Measurements from ENCODE around the gene USP2. TPM values are rescaled to one million over a fixed set of nuclear protein-coding genes. Genes with fewer than 3 reads are reported as not detected.

Gene USP2
- total and polyA plus RNA-seq, 2 of the 8 experiments (the other 6 are each of a cell fraction or from before 2014, with no cell fraction given): 2.2 to 6.9 TPM

- Histone ChIP-seq H3K79me1 (ENCODE audit: low read depth, low read length) (no peaks in the 10 kb centered on the region), H2BK120ac (replicated peaks; ENCODE audit: low read depth, low read length) (peak overlapping the region; percentile 24), H3K14ac (ENCODE audit: insufficient read length) (no peak overlapping the region), H2BK15ac (ENCODE audit: low read length) (peak overlapping the region; percentile 72; the same call in 1 of the 2 replicates), H2AK5ac (ENCODE audit: low read depth, low read length) (no peak overlapping the region; the same call in 1 of the 2 replicates), H3K23me2 (ENCODE audit: low read depth, low read length) (peaks cover 22% of the 10 kb centered on the region; the same call in 1 of the 2 replicates), H4K5ac (ENCODE audit: insufficient read length, low read depth, low read length) (peak overlapping the region; percentile 59), H3K4ac (replicated peaks; ENCODE audit: insufficient read length, low read depth, low read length) (peak overlapping the region; percentile 62), H3K18ac (ENCODE audit: extremely low read depth, low read length) (peak overlapping the region; percentile 85), H2BK12ac (ENCODE audit: low read depth, low read length) (peak overlapping the region; percentile 80; the same call in 1 of the 2 replicates), H3K36me3 (ENCODE audit: control insufficient read depth in 2 of 4, insufficient read depth in 4 of 4, low read length in 3 of 4) (no peaks in the 10 kb centered on the region), H3K56ac (replicated peaks; ENCODE audit: insufficient read length, low read depth, low read length) (peak overlapping the region; percentile 64), H4K20me1 (replicated peaks in 1 of 2; ENCODE audit: control insufficient read depth in 1 of 2, insufficient read depth in 2 of 2, low read length in 2 of 2) (peaks cover 1% of the 10 kb centered on the region in 2 experiments), H3K9me3 (ENCODE audit: insufficient read depth in 2 of 2, low read depth in 1 of 2, low read length in 1 of 2) (no peaks in the 10 kb centered on the region), H3K4me3 (ENCODE audit: extremely low read depth in 1 of 4, insufficient read depth in 2 of 4, low read depth in 3 of 4, low read length in 4 of 4) (peak overlapping the region; percentile 39 to 68 (median 54)), H2BK20ac (ENCODE audit: low read length) (0 out of 2 replicates have a peak overlapping the region, but pooled peaks have one; percentile 61), H3K79me2 (ENCODE audit: control insufficient read depth in 1 of 2, insufficient read depth in 2 of 2, low read length in 2 of 2) (no peaks in the 10 kb centered on the region), H3K9ac (replicated peaks in 1 of 4; ENCODE audit: extremely low read depth in 1 of 4, low read depth in 3 of 4, low read length in 3 of 4) (peak overlapping the region in 2 of 4 experiments; percentile 45; a peak in 5 of 7 replicates), H3K4me1 (replicated peaks in 1 of 4; ENCODE audit: control insufficient read depth in 3 of 4, insufficient read depth in 4 of 4, low read length in 3 of 4) (peaks cover 11 to 42% (median 37%) of the 10 kb centered on the region in 4 experiments), H4K91ac (replicated peaks; ENCODE audit: insufficient read length, low read length) (peak overlapping the region; percentile 86), H3K27me3 (replicated peaks in 1 of 4; ENCODE audit: control insufficient read depth in 3 of 4, extremely low read depth in 1 of 4, insufficient read depth in 3 of 4, low read length in 3 of 4) (peaks cover 1 to 28% (median 20%) of the 10 kb centered on the region in 4 experiments), H3K23ac (ENCODE audit: insufficient read length) (no peak overlapping the region), H3K27ac (ENCODE audit: low read depth, low read length) (peak overlapping the region; percentile 20; the same call in 1 of the 2 replicates), H2BK5ac (ENCODE audit: low read depth, low read length) (peak overlapping the region; percentile 91; the same call in 1 of the 2 replicates), H4K8ac (ENCODE audit: extremely low read depth, insufficient read depth, low read length) (peak overlapping the region; percentile 81; the same call in 1 of the 2 replicates), H2AFZ (ENCODE audit: low read length) (peak overlapping the region; percentile 60; the same call in 1 of the 2 replicates), H3K4me2 (ENCODE audit: insufficient read depth in 1 of 2, low read depth in 2 of 2, low read length in 2 of 2) (peak overlapping the region; percentile 83 to 97)
- WGBS, 2 experiments (ENCODE audit: extremely low coverage in 1 of 2, insufficient coverage in 1 of 2, insufficient read length in 1 of 2, insufficient replicate concordance in 2 of 2, low coverage in 1 of 2, low lambda C conversion rate in 2 of 2, missing lambda C conversion rate in 1 of 2): 3% methylated on average over 14 of the region's 60 CpGs; no CpG with 5 or more reads in 1 of the 2 experiments
- peak in 1 of 2 experiments; percentile 78 for DNase-seq (ENCODE audit: low read depth in 1 of 2, low spot score in 2 of 2)
- no peak for FAIRE-seq
- ChIA-PET CTCF (ENCODE audit: partially characterized antibody) (interaction anchor here (0.6 to 16.8 kb wide), 27 partner anchors 11 to 264 kb away, joined by 3 to 415 read pairs (median 4); partner anchors contain the start of genes C1QTNF5, CBL, DPAGT1 and HYOU1), POLR2A (ENCODE audit: partially characterized antibody) (interaction anchor here (0.6 to 5.2 kb wide), 11 partner anchors 10 to 236 kb away, joined by 3 to 29 read pairs (median 5); partner anchors contain the start of genes C1QTNF5, CBL, HMBS and RNF26)
- TF ChIP-seq TAF1 (IDR thresholded peaks at IDR 0.05; ENCODE audit: low read depth, low read length) (peak; percentile 53; the same call in 1 of the 2 replicates), RFX5 (IDR thresholded peaks at IDR 0.05; ENCODE audit: borderline replicate concordance, low read depth, low read length) (no peak), TEAD4 (IDR thresholded peaks at IDR 0.05; ENCODE audit: low read depth, low read length) (no peak), KDM4A (IDR thresholded peaks at IDR 0.05; ENCODE audit: low read depth, low read length, severe bottlenecking) (peak; percentile 16), TBP (IDR thresholded peaks at IDR 0.05; ENCODE audit: low read depth, low read length) (peak; percentile 52; the same call in 1 of the 2 replicates), HDAC2 (IDR thresholded peaks at IDR 0.05; ENCODE audit: borderline replicate concordance in 1 of 2, low read depth in 2 of 2, low read length in 2 of 2) (0 out of 4 replicates have a peak, but pooled peaks of 1 of the 2 experiments have one; percentile 22), POU5F1 (IDR thresholded peaks at IDR 0.05; ENCODE audit: low read depth, low read length) (no peak), PHF8 (conservative IDR thresholded peaks at IDR 0.05; ENCODE audit: low read depth, low read length) (0 out of 2 replicates have a peak, but pooled peaks have one; percentile 36), POLR2A (IDR thresholded peaks at IDR 0.05; ENCODE audit: control extremely low read depth in 1 of 2, low read depth in 2 of 2, low read length in 2 of 2) (peak in 1 of 2 experiments; percentile 30; a peak in 1 of 3 replicates), CHD2 (IDR thresholded peaks at IDR 0.05; ENCODE audit: low read length) (no peak)
Measured at GRCh38 chr11:119320776-119321524, 60.5 kb downstream of the USP2 start.
